ENCODE data around the gene PRKN. TPM values are rescaled to one million over a fixed set of nuclear protein-coding genes. Genes with fewer than 3 reads are reported as not detected.

PRKN gene
- total and polyA plus RNA-seq, 2 experiments from 2014 or later, result 0.10 to 0.84 TPM

- no peak overlapping the region for H3K4me3 ChIP-seq
- no peaks in the 10 kb centered on the region for H3K9me2 ChIP-seq (ENCODE audit: insufficient read depth)
- Mint-ChIP-seq H3K9me3 (peaks cover 3% of the 10 kb centered on the region; the same call in 1 of the 3 replicates), H3K4me3 (no peak overlapping the region), H3K27ac (no peak overlapping the region), H3K27me3 (ENCODE audit: insufficient read depth, low read depth, poor library complexity) (peaks cover 2% of the 10 kb centered on the region), H3K36me3 (ENCODE audit: low read depth) (no peaks in the 10 kb centered on the region), H3K4me1 (peaks cover 17% of the 10 kb centered on the region)
- no peaks in the 10 kb centered on the region for H4K20me1 ChIP-seq (replicated peaks; ENCODE audit: insufficient read depth)
- TF ChIP-seq ZNF331 (CRISPR knock-in tag; IDR thresholded peaks at IDR 0.05; ENCODE audit: low read depth), result no peak
- TF ChIP-seq EZH2 (IDR thresholded peaks at IDR 0.05; ENCODE audit: low read depth, unreplicated experiment), result no peak
- no peak for TF ChIP-seq NANOG (IDR thresholded peaks at IDR 0.05; ENCODE audit: borderline replicate concordance)
- no peak for TF ChIP-seq JUNB (IDR thresholded peaks at IDR 0.05; ENCODE audit: unreplicated experiment)
- TF ChIP-seq EZH2phosphoT487 (IDR thresholded peaks at IDR 0.05; ENCODE audit: unreplicated experiment), result no peak
- TF ChIP-seq, protein P1, sequence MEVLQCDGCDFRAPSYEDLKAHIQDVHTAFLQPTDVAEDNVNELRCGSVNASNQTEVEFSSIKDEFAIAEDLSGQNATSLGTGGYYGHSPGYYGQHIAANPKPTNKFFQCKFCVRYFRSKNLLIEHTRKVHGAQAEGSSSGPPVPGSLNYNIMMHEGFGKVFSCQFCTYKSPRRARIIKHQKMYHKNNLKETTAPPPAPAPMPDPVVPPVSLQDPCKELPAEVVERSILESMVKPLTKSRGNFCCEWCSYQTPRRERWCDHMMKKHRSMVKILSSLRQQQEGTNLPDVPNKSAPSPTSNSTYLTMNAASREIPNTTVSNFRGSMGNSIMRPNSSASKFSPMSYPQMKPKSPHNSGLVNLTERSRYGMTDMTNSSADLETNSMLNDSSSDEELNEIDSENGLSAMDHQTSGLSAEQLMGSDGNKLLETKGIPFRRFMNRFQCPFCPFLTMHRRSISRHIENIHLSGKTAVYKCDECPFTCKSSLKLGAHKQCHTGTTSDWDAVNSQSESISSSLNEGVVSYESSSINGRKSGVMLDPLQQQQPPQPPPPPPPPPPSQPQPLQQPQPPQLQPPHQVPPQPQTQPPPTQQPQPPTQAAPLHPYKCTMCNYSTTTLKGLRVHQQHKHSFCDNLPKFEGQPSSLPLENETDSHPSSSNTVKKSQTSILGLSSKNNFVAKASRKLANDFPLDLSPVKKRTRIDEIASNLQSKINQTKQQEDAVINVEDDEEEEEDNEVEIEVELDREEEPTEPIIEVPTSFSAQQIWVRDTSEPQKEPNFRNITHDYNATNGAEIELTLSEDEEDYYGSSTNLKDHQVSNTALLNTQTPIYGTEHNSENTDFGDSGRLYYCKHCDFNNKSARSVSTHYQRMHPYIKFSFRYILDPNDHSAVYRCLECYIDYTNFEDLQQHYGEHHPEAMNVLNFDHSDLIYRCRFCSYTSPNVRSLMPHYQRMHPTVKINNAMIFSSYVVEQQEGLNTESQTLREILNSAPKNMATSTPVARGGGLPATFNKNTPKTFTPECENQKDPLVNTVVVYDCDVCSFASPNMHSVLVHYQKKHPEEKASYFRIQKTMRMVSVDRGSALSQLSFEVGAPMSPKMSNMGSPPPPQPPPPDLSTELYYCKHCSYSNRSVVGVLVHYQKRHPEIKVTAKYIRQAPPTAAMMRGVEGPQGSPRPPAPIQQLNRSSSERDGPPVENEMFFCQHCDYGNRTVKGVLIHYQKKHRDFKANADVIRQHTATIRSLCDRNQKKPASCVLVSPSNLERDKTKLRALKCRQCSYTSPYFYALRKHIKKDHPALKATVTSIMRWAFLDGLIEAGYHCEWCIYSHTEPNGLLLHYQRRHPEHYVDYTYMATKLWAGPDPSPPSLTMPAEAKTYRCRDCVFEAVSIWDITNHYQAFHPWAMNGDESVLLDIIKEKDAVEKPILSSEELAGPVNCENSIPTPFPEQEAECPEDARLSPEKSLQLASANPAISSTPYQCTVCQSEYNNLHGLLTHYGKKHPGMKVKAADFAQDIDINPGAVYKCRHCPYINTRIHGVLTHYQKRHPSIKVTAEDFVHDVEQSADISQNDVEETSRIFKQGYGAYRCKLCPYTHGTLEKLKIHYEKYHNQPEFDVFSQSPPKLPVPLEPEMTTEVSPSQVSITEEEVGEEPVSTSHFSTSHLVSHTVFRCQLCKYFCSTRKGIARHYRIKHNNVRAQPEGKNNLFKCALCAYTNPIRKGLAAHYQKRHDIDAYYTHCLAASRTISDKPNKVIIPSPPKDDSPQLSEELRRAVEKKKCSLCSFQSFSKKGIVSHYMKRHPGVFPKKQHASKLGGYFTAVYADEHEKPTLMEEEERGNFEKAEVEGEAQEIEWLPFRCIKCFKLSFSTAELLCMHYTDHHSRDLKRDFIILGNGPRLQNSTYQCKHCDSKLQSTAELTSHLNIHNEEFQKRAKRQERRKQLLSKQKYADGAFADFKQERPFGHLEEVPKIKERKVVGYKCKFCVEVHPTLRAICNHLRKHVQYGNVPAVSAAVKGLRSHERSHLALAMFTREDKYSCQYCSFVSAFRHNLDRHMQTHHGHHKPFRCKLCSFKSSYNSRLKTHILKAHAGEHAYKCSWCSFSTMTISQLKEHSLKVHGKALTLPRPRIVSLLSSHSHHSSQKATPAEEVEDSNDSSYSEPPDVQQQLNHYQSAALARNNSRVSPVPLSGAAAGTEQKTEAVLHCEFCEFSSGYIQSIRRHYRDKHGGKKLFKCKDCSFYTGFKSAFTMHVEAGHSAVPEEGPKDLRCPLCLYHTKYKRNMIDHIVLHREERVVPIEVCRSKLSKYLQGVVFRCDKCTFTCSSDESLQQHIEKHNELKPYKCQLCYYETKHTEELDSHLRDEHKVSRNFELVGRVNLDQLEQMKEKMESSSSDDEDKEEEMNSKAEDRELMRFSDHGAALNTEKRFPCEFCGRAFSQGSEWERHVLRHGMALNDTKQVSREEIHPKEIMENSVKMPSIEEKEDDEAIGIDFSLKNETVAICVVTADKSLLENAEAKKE (CRISPR knock-in tag; IDR thresholded peaks at IDR 0.05), result no peak
- TF ChIP-seq, protein P2, sequence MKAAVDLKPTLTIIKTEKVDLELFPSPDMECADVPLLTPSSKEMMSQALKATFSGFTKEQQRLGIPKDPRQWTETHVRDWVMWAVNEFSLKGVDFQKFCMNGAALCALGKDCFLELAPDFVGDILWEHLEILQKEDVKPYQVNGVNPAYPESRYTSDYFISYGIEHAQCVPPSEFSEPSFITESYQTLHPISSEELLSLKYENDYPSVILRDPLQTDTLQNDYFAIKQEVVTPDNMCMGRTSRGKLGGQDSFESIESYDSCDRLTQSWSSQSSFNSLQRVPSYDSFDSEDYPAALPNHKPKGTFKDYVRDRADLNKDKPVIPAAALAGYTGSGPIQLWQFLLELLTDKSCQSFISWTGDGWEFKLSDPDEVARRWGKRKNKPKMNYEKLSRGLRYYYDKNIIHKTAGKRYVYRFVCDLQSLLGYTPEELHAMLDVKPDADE (IDR thresholded peaks at IDR 0.05), result no peak
- TF ChIP-seq CREB1 (CRISPR knock-in tag; IDR thresholded peaks at IDR 0.05; ENCODE audit: low read depth), result no peak
- H3K27ac ChIP-seq (ENCODE audit: low read depth), result no peak overlapping the region
- no peak for ATAC-seq
- no peaks in the 10 kb centered on the region for H3K79me2 ChIP-seq (replicated peaks; ENCODE audit: insufficient read depth)
- H3K4me2 ChIP-seq, result no peak overlapping the region
- no peaks in the 10 kb centered on the region for H3K27me3 ChIP-seq (ENCODE audit: insufficient read depth)
- H2AFZ ChIP-seq, result no peak overlapping the region
- 0 out of 2 replicates have a peak, but pooled peaks cover 12% of the 10 kb centered on the region for H3K4me1 ChIP-seq (ENCODE audit: insufficient read depth)
- no peaks in the 10 kb centered on the region for H3K36me3 ChIP-seq (ENCODE audit: insufficient read depth)
- no peak for DNase-seq (ENCODE audit: low spot score)
- no peaks in the 10 kb centered on the region for H3F3A ChIP-seq (replicated peaks; ENCODE audit: low read depth)
These were observed 574.4 kb downstream of the PRKN start for GRCh38 chr6:162153120-162153519.

Data from GM23338 (cell line).